Activated CD4-positive, CD25-positive, alpha-beta regulatory T cell treated with anti-CD3 and anti-CD28 coated beads, Interleukin-2, amount 50 U/mL, for 72 hours (primary cell): Measurements from ENCODE around the gene IQCE.

Experiments
- DNase-seq: peaks from one replicate; pipeline ENCODE4 v3.0.0; 2021

Gene IQCE, protein sequence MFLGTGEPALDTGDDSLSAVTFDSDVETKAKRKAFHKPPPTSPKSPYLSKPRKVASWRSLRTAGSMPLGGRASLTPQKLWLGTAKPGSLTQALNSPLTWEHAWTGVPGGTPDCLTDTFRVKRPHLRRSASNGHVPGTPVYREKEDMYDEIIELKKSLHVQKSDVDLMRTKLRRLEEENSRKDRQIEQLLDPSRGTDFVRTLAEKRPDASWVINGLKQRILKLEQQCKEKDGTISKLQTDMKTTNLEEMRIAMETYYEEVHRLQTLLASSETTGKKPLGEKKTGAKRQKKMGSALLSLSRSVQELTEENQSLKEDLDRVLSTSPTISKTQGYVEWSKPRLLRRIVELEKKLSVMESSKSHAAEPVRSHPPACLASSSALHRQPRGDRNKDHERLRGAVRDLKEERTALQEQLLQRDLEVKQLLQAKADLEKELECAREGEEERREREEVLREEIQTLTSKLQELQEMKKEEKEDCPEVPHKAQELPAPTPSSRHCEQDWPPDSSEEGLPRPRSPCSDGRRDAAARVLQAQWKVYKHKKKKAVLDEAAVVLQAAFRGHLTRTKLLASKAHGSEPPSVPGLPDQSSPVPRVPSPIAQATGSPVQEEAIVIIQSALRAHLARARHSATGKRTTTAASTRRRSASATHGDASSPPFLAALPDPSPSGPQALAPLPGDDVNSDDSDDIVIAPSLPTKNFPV

DNA sequence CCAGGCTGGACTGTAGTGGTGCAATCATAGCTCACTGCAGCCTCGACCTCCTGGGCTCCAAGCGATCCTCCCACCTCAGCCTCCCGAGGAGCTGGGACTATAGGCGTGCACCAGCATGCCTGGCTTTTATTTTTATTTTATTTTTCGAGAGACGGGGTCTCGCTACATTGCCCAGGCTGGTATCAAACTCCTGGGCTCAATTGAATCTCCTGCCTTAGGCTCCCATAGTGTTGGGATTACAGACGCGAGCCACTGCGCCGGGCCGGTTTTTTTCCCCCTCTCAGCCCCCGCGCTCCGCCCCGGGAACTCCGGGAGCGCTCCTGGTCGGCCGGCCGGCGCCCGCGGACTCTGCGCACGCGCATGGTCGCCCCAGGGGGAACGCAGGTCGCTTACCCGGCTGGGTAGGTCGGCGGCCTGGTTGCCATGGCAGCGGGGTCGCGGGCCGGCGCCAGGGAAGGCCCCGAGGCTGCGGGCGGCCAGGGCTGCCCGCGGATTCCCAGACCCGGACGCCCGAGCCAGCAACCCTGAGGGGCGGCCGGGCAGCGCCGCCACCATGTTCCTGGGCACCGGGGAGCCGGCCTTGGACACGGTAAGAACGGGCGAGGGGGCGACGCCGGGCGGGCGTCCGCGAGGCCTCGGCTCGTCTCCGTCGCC is at the start of gene IQCE:
IQCE (plus strand) TSS at position 351 of the 654 bp plus-strand sequence; CDS start at position 554, 203 bp downstream.
- peak; percentile 86 for DNase-seq

DNA sequence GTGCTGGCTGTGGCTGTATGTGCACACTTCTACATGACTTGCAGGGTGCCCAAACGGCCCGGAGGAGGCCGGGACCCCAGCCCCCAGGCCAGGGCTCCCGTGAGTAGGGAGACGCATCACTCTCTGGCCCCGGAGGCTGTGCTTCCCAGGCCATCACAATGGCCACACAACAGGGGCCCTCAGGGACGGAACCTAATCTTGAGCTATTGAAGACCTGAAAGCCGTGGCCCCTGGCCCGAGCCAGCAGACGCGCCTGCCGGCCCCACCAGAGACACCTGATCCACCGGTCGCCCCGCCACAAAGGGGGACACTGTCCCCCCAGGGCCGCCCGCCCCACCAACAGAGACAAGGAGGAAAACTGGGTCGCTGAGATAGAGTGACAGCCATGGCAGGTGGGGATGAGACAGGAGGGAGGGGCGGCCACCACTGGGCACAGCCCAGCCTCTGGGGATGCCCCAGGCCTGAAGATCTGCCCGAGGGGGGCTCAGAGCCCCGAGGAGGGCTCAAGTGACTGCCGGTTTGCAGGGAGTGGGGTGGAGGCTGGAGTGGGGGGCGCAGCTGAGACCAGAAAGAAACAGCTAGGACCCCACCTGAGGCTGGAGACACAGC is 49.4 kb upstream of the IQCE start:
- no peak for DNase-seq

DNA sequence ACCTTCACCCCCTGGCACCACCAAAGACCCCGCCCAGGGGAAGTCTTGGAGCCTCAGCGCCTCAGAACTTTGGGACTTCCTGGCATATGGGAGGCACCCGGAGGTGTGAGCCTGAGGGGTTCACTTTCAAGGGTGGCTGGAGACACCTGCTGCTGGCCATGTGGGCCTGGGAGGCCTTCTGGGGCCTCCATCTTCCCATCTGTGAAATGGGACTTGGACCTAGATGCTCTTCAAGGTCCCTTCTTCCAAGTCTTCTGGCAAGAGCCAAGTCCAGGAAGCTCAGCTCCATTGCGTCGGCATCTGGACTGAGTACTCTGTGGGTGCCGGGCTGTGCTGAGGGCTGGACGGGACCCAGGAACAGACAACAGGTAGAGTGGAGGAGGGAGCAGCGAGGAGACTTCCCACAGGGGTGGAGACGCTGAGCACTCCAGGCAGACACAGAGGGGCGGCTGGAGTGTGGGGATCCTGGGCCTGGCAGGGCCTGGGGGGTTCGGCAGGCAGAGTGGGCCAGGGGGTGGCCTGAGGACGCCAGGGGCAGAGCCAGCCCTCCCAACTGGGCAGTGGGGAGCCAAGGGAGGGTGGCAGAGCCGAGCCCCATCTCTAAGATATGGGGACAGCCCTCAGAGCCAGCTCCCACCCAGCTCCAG is 48.5 kb upstream of the IQCE start:
- no peak for DNase-seq

DNA sequence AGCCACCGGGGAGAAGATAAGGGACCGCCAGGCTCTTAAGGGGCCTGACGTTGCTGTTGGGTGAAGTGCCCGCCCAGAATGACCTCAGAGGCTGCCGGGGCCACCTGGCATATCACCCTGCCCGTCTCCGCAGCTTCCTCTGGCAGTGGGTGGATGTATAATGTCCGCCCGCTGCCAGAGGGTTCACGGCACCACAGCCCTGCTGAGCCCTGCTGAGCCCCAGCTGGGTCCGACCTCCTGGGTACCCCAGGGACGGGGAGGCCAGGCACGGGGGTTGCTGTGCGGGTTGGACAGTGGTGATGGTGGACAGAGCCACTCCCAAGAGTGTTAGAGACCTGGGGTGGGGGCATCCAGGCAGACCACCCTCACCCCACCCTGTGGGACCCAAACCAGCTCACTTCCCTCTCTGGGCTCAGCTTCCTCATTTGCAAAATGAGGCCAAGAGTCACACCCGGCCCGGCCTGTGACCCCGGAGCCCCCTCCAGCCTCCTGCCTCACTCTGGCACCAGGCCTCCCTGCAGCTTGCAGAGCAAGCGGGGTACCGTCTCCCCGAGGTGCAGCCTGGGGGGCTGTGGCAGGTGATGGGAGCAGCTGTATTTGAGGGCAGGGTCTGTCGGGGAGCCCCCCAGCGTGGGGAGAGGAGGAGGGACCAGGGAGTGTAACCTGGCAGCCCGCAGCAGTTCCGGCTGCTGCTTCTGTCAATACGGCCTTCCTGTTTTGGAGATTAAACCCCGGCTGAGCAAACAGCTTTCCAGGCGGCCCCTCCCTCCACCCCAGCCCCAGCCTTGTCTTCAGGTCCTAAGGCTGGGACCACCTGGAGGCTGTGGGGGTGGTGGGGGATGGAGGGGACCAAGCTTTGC is 47.6 kb upstream of the IQCE start:
- peak; percentile 69 for DNase-seq

DNA sequence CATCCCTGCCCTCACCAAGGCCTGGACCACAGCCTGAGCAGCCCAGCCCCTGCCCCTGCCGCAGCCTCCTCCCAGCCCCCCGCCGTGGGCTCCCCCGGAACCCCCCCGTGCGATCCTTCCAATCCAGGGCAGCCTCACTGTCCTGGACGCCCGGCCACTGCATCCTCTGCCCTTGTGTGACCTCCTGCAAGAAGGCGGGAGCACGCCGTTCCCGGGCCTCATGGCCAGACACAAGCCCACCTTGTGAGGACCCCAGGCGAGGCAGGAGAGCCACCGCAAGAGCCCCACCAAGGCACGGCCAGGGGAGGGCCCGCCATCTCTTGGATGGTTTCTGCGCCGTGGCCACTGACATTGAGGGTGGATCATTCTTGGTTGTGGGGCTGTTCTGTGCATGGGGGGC is 47.0 kb upstream of the IQCE start:
- DNase-seq, result no peak

DNA sequence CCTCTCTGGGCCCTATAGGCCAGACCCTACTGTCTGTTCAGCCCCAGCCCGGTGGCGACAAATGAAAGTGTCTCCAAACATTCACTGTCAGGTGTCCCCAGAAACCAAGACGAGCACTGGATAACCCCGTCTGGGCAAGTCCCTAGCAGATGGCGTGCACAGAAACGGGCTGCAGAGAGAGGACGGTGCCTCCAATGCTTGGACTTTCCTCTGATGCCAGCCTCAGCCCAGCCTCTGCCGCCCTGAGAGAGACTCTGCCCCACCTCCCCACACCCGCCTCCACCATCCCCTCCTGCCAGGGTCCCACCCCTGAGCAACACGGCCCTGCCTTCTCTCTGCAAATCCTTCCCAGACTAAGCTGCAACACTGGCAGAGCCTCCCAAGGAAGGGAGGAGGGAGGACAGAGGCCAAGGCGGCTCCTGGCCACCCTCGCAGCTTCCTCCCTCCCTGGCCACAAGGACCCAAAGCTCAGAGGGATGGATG is 46.6 kb upstream of the IQCE start:
- no peak for DNase-seq

DNA sequence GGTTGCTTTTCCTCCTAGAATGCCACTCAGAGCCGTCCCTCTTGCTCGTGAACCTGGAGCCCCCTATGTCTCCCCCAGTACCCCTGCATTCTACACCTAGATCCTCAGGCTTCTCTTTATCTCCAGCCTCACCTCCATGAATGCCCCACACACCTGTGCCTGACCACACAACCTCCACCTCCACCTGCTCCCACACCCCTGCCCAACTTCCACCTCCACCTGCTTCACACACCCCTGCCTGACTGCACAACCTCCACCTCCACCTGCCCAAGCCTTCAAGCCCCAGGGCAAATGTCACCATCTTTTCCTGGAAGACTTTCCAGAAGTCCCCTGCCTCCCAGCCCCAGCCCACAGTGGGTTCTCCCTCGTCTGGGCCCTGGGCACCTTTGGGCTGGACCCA is 46.1 kb upstream of the IQCE start:
- DNase-seq, result no peak

DNA sequence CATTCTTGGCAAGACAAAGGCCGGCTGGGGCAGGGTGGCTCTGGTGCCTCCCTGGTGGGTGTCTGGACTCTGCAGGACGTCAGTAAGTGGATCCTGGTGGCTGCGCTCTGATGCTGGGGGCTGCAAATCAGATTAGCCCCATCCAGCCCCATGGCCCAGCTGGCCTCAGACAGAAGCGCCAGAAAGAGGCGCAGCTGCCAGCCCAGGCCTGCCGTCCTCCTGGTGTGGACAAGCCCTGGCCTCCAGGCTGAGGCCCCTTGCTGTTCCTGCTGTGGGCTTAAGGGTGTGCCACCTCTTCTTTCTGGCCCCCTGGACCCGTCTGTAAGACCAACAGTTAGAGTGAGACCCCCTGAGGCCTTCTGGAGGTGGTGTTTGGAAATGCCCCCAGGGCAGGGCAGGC is 45.1 kb upstream of the IQCE start:
- no peak for DNase-seq

DNA sequence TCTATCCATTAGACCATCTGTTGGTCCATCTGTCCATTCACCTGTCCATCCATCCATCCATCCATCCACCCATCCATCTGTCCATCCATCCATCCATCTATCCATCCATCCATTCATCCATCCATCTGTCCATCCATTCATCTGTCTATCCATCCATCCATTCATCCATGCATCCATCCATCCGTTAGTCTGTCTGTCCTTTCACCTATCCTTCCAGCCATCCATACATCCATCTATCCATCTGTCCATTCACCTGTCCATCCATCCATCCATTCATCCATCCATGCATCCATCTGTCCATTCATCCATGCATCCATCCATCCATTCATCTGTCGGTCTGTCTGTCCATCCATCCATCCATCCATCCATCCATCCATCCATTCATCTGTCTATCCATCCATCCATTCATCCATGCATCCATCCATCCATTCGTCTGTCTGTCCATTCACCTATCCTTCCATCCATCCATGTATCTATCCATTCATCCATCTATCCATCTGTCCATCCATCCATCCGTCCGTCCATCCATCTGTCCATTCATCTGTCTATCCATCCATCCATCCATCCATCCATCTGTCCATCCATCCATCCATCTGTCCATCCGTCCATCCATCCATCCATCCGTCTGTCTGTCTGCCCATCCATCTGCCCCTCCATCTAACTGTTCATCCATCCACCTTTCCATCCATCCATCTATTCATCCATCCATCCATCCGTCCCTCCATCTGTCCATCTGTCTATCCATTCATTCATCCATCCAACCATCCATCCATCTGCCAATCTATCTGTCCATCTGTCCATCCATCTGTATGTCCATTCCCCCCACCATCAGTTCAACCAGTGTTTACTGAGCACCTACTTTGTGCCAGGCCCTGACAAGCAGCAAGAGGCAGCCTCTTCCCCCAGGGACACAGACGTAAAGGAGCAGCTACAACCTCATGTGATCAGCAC is 44.0 kb upstream of the IQCE start:
- no peak for DNase-seq

DNA sequence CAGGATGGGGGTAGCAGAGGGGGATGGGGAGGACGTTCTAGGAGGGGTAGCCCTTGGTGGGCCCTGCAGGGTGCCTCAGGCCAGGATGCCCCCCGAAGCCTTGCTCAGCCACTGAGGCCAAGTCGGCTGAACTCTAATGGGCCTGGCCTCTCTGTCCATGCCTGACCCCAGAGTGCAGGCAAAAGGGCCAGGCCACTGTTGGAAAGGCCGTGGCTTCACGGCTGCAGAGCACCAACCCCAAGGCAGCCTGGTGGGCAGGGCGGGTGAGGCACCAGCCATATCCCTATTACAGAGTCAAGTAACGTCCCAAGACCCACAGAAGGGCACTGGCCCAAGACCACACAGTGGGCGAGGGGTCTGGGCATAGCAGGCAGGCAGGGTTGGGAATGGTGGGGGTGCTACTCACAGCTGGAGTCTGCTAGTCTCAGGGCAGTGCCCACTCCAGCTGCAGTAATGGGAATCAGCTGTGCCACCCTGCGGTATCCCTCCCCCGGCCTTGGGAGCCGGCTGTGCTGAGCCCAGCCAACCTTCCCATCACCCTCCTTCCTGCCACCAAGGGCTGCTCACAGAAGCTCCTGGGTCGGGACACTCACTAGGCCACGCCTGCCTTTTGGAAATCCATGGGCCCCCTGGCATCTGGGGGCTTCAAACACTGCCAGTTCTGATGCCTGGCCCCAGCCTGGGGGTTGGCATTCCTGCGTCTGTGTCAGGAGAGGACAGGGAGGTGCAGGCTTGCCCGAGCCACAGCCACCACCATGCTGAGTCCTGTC is 43.2 kb upstream of the IQCE start:
- DNase-seq, result no peak

DNA sequence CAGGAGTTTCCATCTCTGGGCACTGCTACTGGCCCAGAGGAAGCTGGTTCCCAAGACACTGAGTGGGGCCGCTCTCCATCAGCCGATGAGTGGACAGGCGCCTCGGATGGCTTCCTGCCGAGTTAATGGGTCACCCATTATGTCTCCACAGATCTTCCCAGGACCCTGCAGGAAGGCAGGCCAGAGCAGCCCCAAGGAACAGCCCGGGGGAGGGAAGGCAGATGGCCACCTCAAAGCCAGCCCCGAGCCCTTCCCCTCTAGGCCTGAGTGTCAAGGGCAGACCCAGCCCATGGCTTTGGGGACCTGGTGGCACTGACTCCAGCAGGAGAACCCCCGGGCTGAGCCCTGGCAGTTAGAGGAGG is 42.6 kb upstream of the IQCE start:
- no peak for DNase-seq

DNA sequence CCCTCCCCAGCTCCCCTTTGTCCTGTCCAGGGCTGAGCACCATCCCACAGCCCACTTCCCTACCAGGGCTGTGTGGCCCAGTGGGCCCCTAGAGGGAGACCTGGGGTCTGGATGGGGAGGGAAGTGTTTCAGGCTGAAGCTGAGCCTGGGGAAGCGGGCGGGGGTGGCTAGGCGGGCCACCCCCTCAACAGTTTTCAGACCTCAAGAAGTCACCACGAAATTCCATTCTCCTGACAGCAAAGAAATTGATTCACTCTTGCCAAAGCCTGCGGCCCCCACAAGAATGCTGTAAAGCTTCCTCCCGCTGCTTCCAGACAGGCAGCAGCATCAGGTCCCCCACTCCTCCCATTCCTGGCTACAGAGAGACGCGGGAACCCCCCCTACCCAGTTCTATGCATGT is 41.8 kb upstream of the IQCE start:
- DNase-seq, result no peak

DNA sequence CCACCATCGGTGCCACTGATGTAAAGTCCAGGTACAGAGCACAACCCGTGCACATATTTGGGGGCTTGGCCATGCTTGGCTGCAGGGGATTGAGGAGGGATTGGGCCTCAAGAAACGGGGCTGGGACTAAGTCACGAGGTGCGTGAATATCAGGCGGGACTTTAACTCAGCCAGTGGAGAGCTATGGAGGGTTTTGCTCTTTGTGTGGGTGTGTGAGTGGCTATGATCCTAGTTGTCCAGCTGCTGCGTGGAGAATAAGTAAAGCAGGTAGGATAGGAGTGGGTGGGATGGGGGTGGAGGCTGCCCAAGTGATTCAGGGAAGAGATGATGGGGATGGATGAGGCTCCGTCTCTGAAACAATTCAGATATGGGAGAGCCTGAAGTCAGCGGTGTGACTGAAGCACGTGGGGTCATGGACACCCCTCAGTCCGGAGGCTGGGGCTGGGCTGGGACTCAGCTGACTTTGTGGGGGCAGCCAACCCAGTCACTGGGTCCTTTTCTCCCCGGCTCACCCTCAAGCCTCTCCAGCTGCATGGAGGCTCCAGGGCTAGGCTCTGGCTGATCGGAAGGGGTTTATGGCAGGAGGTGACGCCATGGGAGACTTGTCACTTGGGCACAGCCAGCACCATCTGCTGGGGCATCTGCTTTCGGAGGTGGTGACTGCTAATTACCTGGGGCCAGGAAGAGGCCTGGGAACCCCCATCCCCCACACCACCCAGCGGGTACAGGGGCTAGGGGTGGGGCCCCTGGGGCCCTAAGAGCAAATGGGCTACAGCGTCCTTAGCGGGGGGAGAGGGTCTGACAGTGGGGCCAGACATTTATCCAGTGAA is 40.9 kb upstream of the IQCE start:
- no peak for DNase-seq

DNA sequence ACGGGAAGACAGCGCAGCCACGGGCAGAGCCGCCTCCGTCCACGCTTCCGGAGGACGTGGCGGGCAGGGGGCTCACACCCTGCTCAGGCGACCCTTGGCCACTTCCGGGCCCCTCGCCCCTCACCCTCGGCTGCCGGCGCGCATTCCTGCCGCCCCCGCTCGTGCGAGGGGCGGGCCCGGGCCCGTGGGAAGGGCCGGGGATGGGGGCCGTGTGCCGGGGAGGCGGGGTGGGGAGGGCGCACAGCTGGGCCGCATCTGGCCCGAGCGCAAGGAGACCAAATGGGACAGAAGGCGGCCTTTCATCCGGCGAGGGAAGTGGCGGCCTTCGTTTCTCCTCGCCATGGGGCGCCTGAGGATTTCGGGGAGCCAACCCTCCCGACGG is 40.1 kb upstream of the IQCE start:
- DNase-seq, result no peak

DNA sequence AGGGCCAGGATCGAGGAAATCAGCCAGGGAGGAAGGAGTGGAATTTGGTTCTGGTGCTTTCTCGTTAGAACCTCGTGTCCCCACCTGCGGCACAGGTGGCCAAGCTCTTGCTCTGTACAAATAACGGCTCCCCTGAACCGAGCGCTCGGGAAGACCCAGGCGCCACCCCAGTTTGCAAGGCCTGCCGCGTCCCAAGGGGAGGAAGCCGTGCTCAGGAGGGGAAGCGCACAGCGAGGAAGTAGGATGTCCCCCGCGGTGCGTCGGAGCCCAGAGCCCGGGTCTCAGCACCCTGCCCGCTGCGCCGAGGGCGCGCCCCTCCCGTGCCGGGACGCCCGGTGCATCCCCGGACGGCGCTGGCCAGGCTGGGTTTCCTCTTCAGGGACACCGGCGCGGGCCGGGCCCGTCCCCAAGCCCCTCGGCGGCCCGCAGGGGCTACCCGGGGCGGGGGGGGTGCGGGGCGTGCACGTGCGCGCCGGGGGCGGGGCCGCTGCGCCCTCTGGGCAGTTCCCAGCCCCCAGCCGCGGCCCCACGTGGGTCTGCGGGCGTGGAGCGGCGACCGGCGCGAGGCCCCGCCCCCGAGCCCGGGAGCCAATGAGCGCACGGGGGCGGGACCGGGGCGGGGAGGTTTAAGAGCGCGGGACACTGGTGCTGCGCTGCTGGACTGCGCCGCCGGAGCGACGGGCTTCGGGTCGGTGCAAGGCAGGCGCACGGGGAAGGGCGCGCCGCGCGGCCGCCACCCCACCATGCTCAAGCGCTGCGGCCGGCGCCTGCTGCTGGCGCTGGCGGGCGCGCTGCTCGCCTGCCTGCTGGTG is 39.5 kb upstream of the IQCE start, which contains the start of gene LFNG:
LFNG (plus strand) TSS at position 656 of the 812 bp plus-strand sequence; CDS start at position 744, 88 bp downstream.
- peak; percentile 85 for DNase-seq

DNA sequence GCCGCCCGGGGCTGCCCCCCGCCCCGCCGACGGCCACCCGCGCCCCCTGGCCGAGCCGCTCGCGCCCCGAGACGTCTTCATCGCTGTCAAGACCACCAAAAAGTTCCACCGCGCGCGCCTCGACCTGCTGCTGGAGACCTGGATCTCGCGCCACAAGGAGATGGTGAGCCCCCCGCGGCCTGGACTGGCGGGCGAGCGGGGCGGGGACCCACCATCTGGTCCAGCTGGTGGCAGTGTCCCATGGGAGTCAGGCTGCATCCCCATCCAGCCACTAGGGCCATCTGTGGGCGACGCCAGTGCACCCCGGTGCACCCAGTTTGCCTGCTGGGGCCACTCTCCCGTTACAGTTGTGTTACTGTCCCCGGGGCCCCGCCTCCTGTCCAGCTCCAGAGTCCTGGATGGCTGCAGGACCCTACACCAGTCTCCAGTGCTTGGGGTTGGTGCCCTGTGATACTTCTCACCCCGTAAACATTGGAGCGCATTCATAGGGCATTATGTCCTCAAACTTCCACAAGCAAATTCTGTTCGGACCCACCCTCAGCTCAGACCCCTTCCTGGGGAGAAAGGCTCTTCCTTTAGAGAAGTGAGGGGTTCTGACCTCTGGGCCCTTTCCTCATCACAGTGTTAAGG is 38.5 kb upstream of the IQCE start:
- no peak for DNase-seq

DNA sequence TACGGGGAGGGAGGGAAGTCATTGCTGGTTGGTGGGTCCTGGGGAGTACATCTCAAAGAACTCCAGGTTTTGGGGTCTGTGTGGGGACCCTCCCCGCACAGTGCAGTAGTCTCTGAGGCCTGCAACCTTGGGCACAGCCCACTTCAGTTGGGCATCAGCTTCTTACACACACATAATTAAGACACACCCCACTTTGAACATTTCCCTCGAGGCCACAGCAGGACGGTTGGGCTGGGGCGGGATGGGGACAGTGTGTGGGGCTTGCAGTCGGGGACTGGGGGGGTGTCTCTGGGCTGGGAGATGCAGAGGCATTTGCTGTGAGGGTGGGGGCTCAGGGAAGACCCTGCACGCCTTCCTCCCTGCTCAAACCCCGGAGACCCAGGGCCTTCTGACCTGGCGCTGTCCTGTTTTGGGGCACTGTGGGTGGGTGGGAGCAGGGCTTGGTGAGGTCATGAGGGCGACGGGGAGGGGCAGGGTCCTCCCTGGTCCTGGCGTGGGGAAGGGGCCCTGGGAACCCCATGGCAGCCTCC is 38.0 kb upstream of the IQCE start:
- no peak for DNase-seq
